Mesenchymal stem cell (in vitro differentiated cells and primary cell): ENCODE results near the gene PRSS53.

ENCODE experiments used
- DNase-seq: peaks from one replicate; pipeline ENCODE4 v3.0.0-alpha.2; 2013
- H2AFZ ChIP-seq: one replicate; pipeline ENCODE4 v1.6.1; 2013; ENCODE audit warnings: low read depth, mild to moderate bottlenecking, control low read depth, inconsistent platforms, low read length, moderate library complexity
- H2AK5ac ChIP-seq: 2 replicates; pipeline ENCODE4 v1.6.1; 2013; ENCODE audit warnings: low read length, moderate library complexity, mild to moderate bottlenecking, inconsistent platforms; ENCODE audit not compliant: severe bottlenecking
- H2BK120ac ChIP-seq: one replicate; pipeline ENCODE4 v1.6.1; 2013; ENCODE audit warnings: low read depth, mild to moderate bottlenecking, inconsistent platforms, low read length, moderate library complexity
- H2BK12ac ChIP-seq, 2 experiments: one replicate each; pipeline ENCODE4 v1.6.1; 2013; ENCODE audit warnings: inconsistent platforms in 2 of 2, low read length in 2 of 2, mild to moderate bottlenecking in 2 of 2, moderate library complexity in 2 of 2, control low read depth in 1 of 2
- H2BK15ac ChIP-seq: one replicate; pipeline ENCODE4 v1.6.1; 2013; ENCODE audit warnings: mild to moderate bottlenecking, low read depth, inconsistent platforms; ENCODE audit not compliant: poor library complexity, severe bottlenecking
- H2BK5ac ChIP-seq: 2 replicates; pipeline ENCODE4 v1.6.1; 2013; ENCODE audit warnings: low read depth, mild to moderate bottlenecking, low read length, control low read depth, inconsistent platforms; ENCODE audit not compliant: poor library complexity, severe bottlenecking
- H3K14ac ChIP-seq, 2 experiments: one replicate each; pipeline ENCODE4 v1.6.1; 2013; ENCODE audit warnings: inconsistent platforms in 2 of 2, low read length in 2 of 2, control low read depth in 1 of 2, mild to moderate bottlenecking in 1 of 2, moderate library complexity in 1 of 2
- H3K18ac ChIP-seq, 2 experiments: one replicate each; pipeline ENCODE4 v1.6.1; 2013; ENCODE audit warnings: inconsistent platforms in 2 of 2, low read length in 2 of 2, control low read depth in 1 of 2, low read depth in 1 of 2, mild to moderate bottlenecking in 1 of 2
- H3K23ac ChIP-seq, 2 experiments: one replicate each; pipeline ENCODE4 v1.6.1; 2013; ENCODE audit warnings: inconsistent platforms in 2 of 2, low read length in 2 of 2, mild to moderate bottlenecking in 2 of 2, moderate library complexity in 2 of 2, control low read depth in 1 of 2
- H3K27ac ChIP-seq: 2 replicates; pipeline ENCODE4 v1.5.1; 2013; ENCODE audit warnings: mild to moderate bottlenecking, moderate library complexity, low read length, control low read depth, inconsistent platforms; ENCODE audit not compliant: poor library complexity, severe bottlenecking
- H3K27me3 ChIP-seq, 2 experiments: 2 replicates each; pipeline versions ENCODE4 v1.6.1 to v1.7.0; 2013; ENCODE audit warnings: low read length in 2 of 2, mild to moderate bottlenecking in 2 of 2, moderate library complexity in 2 of 2, control low read depth in 1 of 2, inconsistent platforms in 1 of 2; ENCODE audit not compliant: control insufficient read depth in 1 of 2, insufficient read depth in 1 of 2
- H3K36me3 ChIP-seq, 2 experiments: 2 replicates each; pipeline versions ENCODE4 v1.6.1 to v1.7.0; 2013; ENCODE audit warnings: low read length in 2 of 2, control low read depth in 1 of 2, inconsistent platforms in 1 of 2, low read depth in 1 of 2, mild to moderate bottlenecking in 1 of 2; ENCODE audit not compliant: insufficient read depth in 2 of 2, control insufficient read depth in 1 of 2
- H3K4ac ChIP-seq, 2 experiments: one replicate each; pipeline ENCODE4 v1.6.1; 2013; ENCODE audit warnings: inconsistent platforms in 2 of 2, low read length in 2 of 2, mild to moderate bottlenecking in 2 of 2, moderate library complexity in 2 of 2, control low read depth in 1 of 2, low read depth in 1 of 2
- H3K4me1 ChIP-seq: 2 replicates; pipeline ENCODE4 v1.6.1; 2013; ENCODE audit warnings: low read depth, low read length, control low read depth; ENCODE audit not compliant: control insufficient read depth, insufficient read depth
- H3K4me2 ChIP-seq: 2 replicates; pipeline ENCODE4 v1.6.1; 2013; ENCODE audit warnings: low read length, mild to moderate bottlenecking, inconsistent platforms; ENCODE audit not compliant: poor library complexity, severe bottlenecking
- H3K4me3 ChIP-seq, 2 experiments: 2 replicates each; pipeline versions ENCODE4 v1.5.1 to v1.7.0; 2013; ENCODE audit warnings: low read length in 2 of 2, mild to moderate bottlenecking in 2 of 2, control low read depth in 1 of 2, low read depth in 1 of 2; ENCODE audit not compliant: insufficient read depth in 1 of 2
- H3K79me1 ChIP-seq: replicated peaks from 2 replicates; pipeline ENCODE4 v1.6.1; 2013; ENCODE audit warnings: mild to moderate bottlenecking, control low read depth, low read length, inconsistent platforms; ENCODE audit not compliant: poor library complexity, severe bottlenecking
- H3K9ac ChIP-seq: 2 replicates; pipeline ENCODE4 v1.7.0; 2013; ENCODE audit warnings: mild to moderate bottlenecking, low read length, moderate library complexity
- H3K9me3 ChIP-seq: 2 replicates; pipeline ENCODE4 v1.7.0; 2013; ENCODE audit warnings: mild to moderate bottlenecking, low read length; ENCODE audit not compliant: control insufficient read depth
- H4K8ac ChIP-seq: one replicate; pipeline ENCODE4 v1.6.1; 2013; ENCODE audit warnings: inconsistent platforms, mild to moderate bottlenecking, low read length, moderate library complexity
- H4K91ac ChIP-seq: one replicate; pipeline ENCODE4 v1.6.1; 2013; ENCODE audit warnings: mild to moderate bottlenecking, low read length, inconsistent platforms
- whole genome bisulfite sequencing: methylation state at CpG from one replicate; pipeline ENCODE4 v1.1.7; 2013; ENCODE audit warnings: mixed read lengths; 5-methylcytosine and 5-hydroxymethylcytosine counted together

PRSS53 gene

DNA sequence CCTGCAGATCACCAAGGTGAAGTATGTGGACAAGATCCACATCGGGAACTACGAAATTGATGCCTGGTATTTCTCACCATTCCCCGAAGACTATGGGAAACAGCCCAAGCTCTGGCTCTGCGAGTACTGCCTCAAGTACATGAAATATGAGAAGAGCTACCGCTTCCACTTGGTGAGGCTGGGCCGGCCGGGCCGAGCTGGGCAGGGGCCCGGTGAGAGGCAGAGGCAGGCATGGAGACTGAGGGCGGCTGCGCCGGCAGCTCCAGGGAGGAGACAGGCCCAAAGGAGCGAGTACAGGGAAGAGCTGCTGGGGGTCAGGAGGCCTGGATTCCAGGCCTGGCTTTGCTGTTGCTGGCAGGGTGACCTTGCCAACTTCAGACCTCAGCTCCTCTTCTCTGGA is 38.4 kb upstream of the PRSS53 start:
- H3K4me2 ChIP-seq, result no peak overlapping the region
- no peaks in the 10 kb centered on the region for H3K79me1 ChIP-seq
- 95% methylated on average over 12 of the region's 13 CpGs for WGBS
- H2AFZ ChIP-seq, result no peak overlapping the region
- no peak overlapping the region for H2BK120ac ChIP-seq
- no peak overlapping the region for H2BK15ac ChIP-seq
- no peak overlapping the region for H2BK12ac ChIP-seq
- H2AK5ac ChIP-seq, result no peak overlapping the region
- no peaks in the 10 kb centered on the region for H3K27me3 ChIP-seq
- no peak overlapping the region for H3K4me3 ChIP-seq
- no peak overlapping the region for H3K27ac ChIP-seq
- H3K4ac ChIP-seq, result no peak overlapping the region
- H2BK5ac ChIP-seq, result no peak overlapping the region
- no peak overlapping the region for H3K18ac ChIP-seq
- H3K4me1 ChIP-seq, result no peaks in the 10 kb centered on the region
- no peak overlapping the region for H3K9ac ChIP-seq
- no peak for DNase-seq
- H4K8ac ChIP-seq, result no peak overlapping the region
- H4K91ac ChIP-seq, result no peak overlapping the region
- no peaks in the 10 kb centered on the region for H3K9me3 ChIP-seq
- H3K36me3 ChIP-seq, result peaks cover 53% of the 10 kb centered on the region in 2 experiments
- H3K14ac ChIP-seq, result no peak overlapping the region
- H3K23ac ChIP-seq, result no peak overlapping the region

DNA sequence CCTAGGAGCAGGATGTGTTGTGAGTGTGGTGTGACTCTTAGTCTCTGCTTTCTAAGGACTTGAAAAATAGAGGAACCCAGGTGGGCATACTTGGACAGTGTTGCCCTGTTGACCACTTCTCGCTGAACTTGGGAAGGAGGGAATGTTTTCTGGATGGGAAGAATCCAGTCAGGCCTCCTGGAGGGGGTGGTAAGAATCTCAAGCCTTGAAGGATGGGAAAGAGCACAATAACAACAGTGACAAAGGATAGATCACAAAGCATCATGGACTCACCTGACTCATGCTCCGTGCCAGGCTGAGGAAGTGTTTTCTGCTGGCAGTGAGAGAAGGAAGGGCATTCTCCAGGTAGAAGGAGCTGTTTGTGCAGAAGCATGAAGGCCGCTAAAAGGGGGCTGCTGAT is 37.1 kb upstream of the PRSS53 start:
- WGBS, result 97% methylated on average over 3 of the region's 3 CpGs

GRCh38 chr16:31120129-31120528 is 31.4 kb upstream of the PRSS53 start:
- WGBS, result 98% methylated on average over 16 of the region's 16 CpGs
- Histone ChIP-seq H2BK5ac (no peak overlapping the region), H2AFZ (no peak overlapping the region), H3K4me3 (no peak overlapping the region), H2AK5ac (no peak overlapping the region), H2BK15ac (no peak overlapping the region), H2BK120ac (no peak overlapping the region), H3K4ac (no peak overlapping the region), H3K79me1 (peaks cover 20% of the 10 kb centered on the region), H4K8ac (no peak overlapping the region), H3K36me3 (peaks cover 23 to 50% of the 10 kb centered on the region in 2 experiments), H3K9ac (no peak overlapping the region), H3K4me1 (peaks cover 8% of the 10 kb centered on the region), H2BK12ac (no peak overlapping the region), H4K91ac (no peak overlapping the region), H3K18ac (no peak overlapping the region), H3K4me2 (no peak overlapping the region), H3K27ac (no peak overlapping the region), H3K9me3 (no peaks in the 10 kb centered on the region), H3K14ac (no peak overlapping the region), H3K23ac (no peak overlapping the region), H3K27me3 (no peaks in the 10 kb centered on the region)
- no peak for DNase-seq

More for the DNA sequence above, 37.1 kb upstream of the PRSS53 start:
- Histone ChIP-seq H3K4me1 (no peaks in the 10 kb centered on the region), H2AFZ (no peak overlapping the region), H3K36me3 (peaks cover 43 to 60% of the 10 kb centered on the region in 2 experiments), H3K23ac (no peak overlapping the region), H3K14ac (no peak overlapping the region), H3K9me3 (no peaks in the 10 kb centered on the region), H3K4me2 (no peak overlapping the region), H4K91ac (no peak overlapping the region), H3K27me3 (no peaks in the 10 kb centered on the region), H3K27ac (no peak overlapping the region), H3K4ac (no peak overlapping the region), H2BK5ac (no peak overlapping the region), H3K18ac (no peak overlapping the region), H3K4me3 (no peak overlapping the region), H2AK5ac (no peak overlapping the region), H2BK15ac (no peak overlapping the region), H4K8ac (no peak overlapping the region), H2BK12ac (no peak overlapping the region), H3K9ac (no peak overlapping the region), H3K79me1 (no peaks in the 10 kb centered on the region), H2BK120ac (no peak overlapping the region)
- DNase-seq, result no peak

DNA sequence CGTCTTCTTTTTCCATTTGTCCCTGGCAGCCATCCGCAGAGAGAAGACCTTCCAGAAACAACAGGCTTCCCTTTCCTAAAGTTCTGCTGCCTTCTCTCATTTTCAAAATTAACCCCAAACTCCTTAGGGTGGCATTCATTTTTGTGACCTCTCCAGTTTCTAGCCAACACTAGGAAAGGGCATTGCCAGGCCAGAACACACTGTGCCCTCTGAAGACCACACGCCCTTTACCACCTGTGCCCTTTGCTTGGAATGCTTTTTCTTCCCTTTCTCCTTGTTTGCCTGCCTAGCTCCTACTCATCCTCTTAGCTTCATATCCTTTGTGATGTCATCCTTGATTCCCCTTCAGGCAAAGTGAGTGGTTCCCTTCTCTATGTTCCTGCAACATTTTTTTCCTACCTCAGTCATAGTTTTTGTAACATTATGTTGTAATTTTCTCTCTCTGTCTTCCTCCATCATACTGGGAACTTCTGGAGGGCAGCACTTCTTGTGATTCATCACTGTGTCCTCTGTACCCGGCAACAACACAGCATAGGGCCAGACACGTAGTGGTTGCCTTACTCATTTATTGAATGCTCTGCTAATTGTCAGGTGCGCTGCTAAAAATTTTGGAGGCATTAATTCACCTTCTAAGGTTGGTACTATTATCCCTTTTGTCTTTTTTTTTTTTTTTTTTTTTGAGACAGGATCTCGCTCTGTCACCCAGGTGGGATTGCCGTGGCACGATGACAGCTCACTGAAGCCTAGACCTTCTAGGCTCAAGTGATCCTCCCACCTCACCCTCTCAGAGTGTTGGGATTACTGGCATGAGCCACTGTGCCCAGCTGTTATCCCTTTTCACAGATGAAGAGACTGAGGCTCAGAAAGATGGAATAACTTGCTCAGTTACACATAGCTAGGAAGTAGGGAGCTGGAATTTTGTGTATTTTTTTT is 29.7 kb upstream of the PRSS53 start:
- H2AFZ ChIP-seq, result no peak overlapping the region
- H3K4me3 ChIP-seq, result peak overlapping the region; percentile 58 to 84
- H2AK5ac ChIP-seq, result no peak overlapping the region
- DNase-seq, result peak; percentile 92
- peak overlapping the region; percentile 92 for H3K27ac ChIP-seq
- no peaks in the 10 kb centered on the region for H3K27me3 ChIP-seq
- H2BK120ac ChIP-seq, result no peak overlapping the region
- no peak overlapping the region for H4K91ac ChIP-seq
- no peak overlapping the region for H2BK5ac ChIP-seq
- peak overlapping the region in 1 of 2 experiments; percentile 70 for H3K4ac ChIP-seq
- peaks cover 18 to 37% of the 10 kb centered on the region in 2 experiments for H3K36me3 ChIP-seq
- H4K8ac ChIP-seq, result no peak overlapping the region
- peak overlapping the region in 1 of 2 experiments; percentile 57 for H3K23ac ChIP-seq
- 51% methylated on average over 6 of the region's 9 CpGs for WGBS
- peak overlapping the region; percentile 72 for H3K4me2 ChIP-seq
- peaks cover 10% of the 10 kb centered on the region for H3K4me1 ChIP-seq
- peak overlapping the region in 1 of 2 experiments; percentile 6 for H2BK12ac ChIP-seq
- H3K9ac ChIP-seq, result peak overlapping the region; percentile 93
- peak overlapping the region in 1 of 2 experiments; percentile 18 for H3K18ac ChIP-seq
- H2BK15ac ChIP-seq, result no peak overlapping the region
- H3K79me1 ChIP-seq, result peaks cover 20% of the 10 kb centered on the region
- H3K9me3 ChIP-seq, result no peaks in the 10 kb centered on the region
- H3K14ac ChIP-seq, result no peak overlapping the region
